GM12872 (cell line): ENCODE results near the gene ZNF521.

Source experiments
- CTCF ChIP-seq: IDR thresholded peaks from 3 replicates; pipeline ENCODE4 v1.5.1; 2011; ENCODE audit warnings: low read depth, mild to moderate bottlenecking, low read length, moderate library complexity; ENCODE audit not compliant: insufficient read depth

Gene ZNF521

DNA sequence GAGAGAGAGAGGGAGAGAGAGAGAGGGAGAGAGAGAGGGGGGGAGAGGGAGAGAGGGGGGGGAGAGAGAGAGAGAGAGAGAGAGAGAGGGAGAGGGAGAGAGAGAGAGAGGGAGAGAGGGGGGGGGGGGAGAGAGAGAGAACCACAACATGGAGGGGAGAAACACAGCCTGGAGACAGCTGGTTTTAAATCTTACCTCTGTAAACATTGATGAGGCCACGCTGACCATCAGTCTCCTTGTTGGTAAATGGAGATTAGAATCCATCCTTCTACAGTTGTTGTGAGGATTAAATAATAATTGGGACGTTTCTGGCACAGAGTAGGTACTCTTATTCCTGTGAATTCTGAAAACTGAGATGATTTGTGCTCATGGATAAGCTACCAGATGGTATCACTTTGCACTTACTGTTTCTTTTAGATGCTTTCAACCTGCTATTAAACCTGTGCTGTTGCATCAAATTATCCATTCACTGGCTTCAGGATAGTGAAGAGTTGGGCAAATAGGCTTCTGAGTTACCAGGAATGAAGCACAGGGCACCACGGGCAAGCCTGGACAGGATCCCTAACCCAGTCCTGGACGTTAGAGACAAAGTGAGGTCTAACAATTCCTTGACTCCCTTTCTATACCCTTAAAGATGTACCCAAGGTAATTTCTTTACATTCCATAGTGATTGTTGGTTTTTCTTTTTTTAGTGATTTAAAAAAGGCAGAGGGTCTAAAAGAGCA, 318.1 kb downstream of the ZNF521 start:
- no peak for TF ChIP-seq CTCF

DNA sequence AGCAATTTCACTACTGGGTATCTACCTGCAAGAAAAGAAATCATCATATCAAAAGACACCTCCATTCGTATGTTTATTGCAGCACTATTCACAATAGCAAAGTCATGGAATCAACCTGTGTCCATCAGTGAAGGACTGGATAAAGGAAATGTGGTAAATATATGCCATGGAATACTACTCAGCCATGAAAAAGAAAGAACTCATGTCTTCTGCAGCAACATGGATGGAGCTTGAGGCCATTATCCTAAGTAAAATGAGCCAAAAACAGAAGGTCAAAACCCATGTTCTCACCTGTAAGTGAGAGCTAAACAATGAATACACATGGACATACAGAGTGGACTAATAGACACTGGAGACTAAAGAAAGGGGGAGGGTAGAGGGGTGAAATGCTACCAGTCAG, 322.2 kb downstream of the ZNF521 start:
- TF ChIP-seq CTCF = no peak

- no peak for TF ChIP-seq CTCF
Measured at GRCh38 chr18:25019931-25020330, 332.0 kb downstream of the ZNF521 start.

- no peak for TF ChIP-seq CTCF
Measured at GRCh38 chr18:25019086-25019860, 332.7 kb downstream of the ZNF521 start.

DNA sequence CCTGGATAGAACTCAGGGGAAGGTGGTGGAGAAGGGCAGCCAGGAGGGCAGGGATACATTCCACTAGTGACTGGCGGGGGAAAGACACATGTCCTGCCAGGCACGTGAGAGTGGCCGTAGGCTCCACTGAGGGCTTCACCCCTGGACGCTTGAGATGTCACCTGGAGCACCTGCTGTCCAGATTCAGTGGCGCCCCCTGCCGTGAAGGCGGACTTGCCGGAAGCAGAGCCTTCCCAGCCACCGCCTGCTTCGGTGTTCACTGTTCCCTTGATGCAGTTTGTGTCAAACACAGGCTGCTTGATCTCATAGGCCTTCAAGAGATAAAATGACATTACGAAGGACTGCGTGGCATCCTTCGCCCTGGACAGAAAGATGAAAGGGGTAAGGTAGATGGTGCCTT, 335.3 kb downstream of the ZNF521 start:
- TF ChIP-seq CTCF = no peak

GRCh38 chr18:25016181-25016580, 335.8 kb downstream of the ZNF521 start:
- TF ChIP-seq CTCF = no peak
